Suppressor macrophage treated with lipopolysaccharide for 4 hours (primary cell): Measurements from ENCODE around the gene UFC1.

Source experiments
- DNase-seq: peaks from one replicate; pipeline ENCODE4 v3.0.0-alpha.2; 2020

The UFC1 gene

GRCh38 chr1:161172349-161172748 is 18.6 kb downstream of the UFC1 start:
- DNase-seq, result no peak

- DNase-seq, result no peak
Measured at GRCh38 chr1:161172776-161173376, 19.1 kb downstream of the UFC1 start.

GRCh38 chr1:161173711-161174110 is 19.9 kb downstream of the UFC1 start:
- DNase-seq, result no peak

- no peak for DNase-seq
Measured at GRCh38 chr1:161174911-161175310, 21.1 kb downstream of the UFC1 start.

- no peak for DNase-seq
Measured at GRCh38 chr1:161175771-161176453, 22.1 kb downstream of the UFC1 start.

- no peak for DNase-seq
Measured at GRCh38 chr1:161176468-161177111, 22.8 kb downstream of the UFC1 start.

GRCh38 chr1:161177112-161177935 is 23.5 kb downstream of the UFC1 start, which contains the start of gene B4GALT3:
TSS of gene B4GALT3 (minus strand) at chr1:161177507. CDS start at chr1:161176060, 1,447 bp downstream.
- peak; percentile 91 for DNase-seq

GRCh38 chr1:161177936-161178244 is 24.1 kb downstream of the UFC1 start:
- DNase-seq, result no peak

- DNase-seq, result no peak
Measured at GRCh38 chr1:161179698-161180097, 25.9 kb downstream of the UFC1 start.

- peak; percentile 47 for DNase-seq
Measured at GRCh38 chr1:161180639-161181038, 26.9 kb downstream of the UFC1 start.

- peak; percentile 61 for DNase-seq
Measured at GRCh38 chr1:161182214-161182613, 28.4 kb downstream of the UFC1 start.

GRCh38 chr1:161185282-161185682 is 31.5 kb downstream of the UFC1 start:
- DNase-seq, result peak; percentile 84

- peak; percentile 91 for DNase-seq
Measured at GRCh38 chr1:161185732-161186311, 32.0 kb downstream of the UFC1 start.

- no peak for DNase-seq
Measured at GRCh38 chr1:161187311-161187710, 33.5 kb downstream of the UFC1 start.

- no peak for DNase-seq
Measured at GRCh38 chr1:161188381-161188780, 34.6 kb downstream of the UFC1 start.

- DNase-seq, result no peak
Measured at GRCh38 chr1:161189036-161189435, 35.3 kb downstream of the UFC1 start.

- no peak for DNase-seq
Measured at GRCh38 chr1:161190962-161191521, 37.3 kb downstream of the UFC1 start.

- DNase-seq, result no peak
Measured at GRCh38 chr1:161191971-161192370, 38.2 kb downstream of the UFC1 start.

GRCh38 chr1:161192476-161193465 is 39.0 kb downstream of the UFC1 start:
- peak; percentile 84 for DNase-seq

- DNase-seq, result no peak
Measured at GRCh38 chr1:161193561-161194235, 39.9 kb downstream of the UFC1 start.

- DNase-seq, result peak; percentile 77
Measured at GRCh38 chr1:161195171-161195570, 41.4 kb downstream of the UFC1 start.
